ENCODE data around the gene COA8.
A peak's percentile ranks its signal among the peaks of the same experiment; 100 is the strongest.

The COA8 gene

GRCh38 chr14:103616635-103617300, 54.0 kb downstream of the COA8 start:
- DNase-seq, result no peak

- DNase-seq, result no peak
Observed at GRCh38 chr14:103619057-103619456, 56.3 kb downstream of the COA8 start.

GRCh38 chr14:103621860-103622259, 59.1 kb downstream of the COA8 start:
- DNase-seq, result no peak

GRCh38 chr14:103623308-103623707, 60.5 kb downstream of the COA8 start:
- DNase-seq, result no peak

GRCh38 chr14:103623883-103624482, 61.2 kb downstream of the COA8 start:
- no peak for DNase-seq

GRCh38 chr14:103624860-103625259, 62.1 kb downstream of the COA8 start:
- no peak for DNase-seq

GRCh38 chr14:103625356-103626095, 62.8 kb downstream of the COA8 start:
- no peak for DNase-seq

GRCh38 chr14:103626146-103626850, 63.5 kb downstream of the COA8 start:
- DNase-seq, result no peak

GRCh38 chr14:103627073-103628025, 64.6 kb downstream of the COA8 start:
- no peak for DNase-seq

GRCh38 chr14:103628221-103628683, 65.5 kb downstream of the COA8 start:
- DNase-seq, result peak in 31 of 56 donors; percentile 17 to 57 (median 40)

GRCh38 chr14:103628684-103629502, 66.1 kb downstream of the COA8 start, which contains the start of gene KLC1:
Gene KLC1, plus strand, starts transcription at chr14:103629211. Its CDS starts 25,354 bp downstream, at chr14:103654565.
- peak in 52 of 56 donors; percentile 32 to 90 (median 75) for DNase-seq

GRCh38 chr14:103629503-103630121, 66.9 kb downstream of the COA8 start:
- peak in 30 of 56 donors; percentile 12 to 71 (median 48) for DNase-seq

GRCh38 chr14:103630364-103631108, 67.8 kb downstream of the COA8 start:
- DNase-seq, result no peak

- no peak for DNase-seq
Observed at GRCh38 chr14:103633391-103633790, 70.6 kb downstream of the COA8 start.

GRCh38 chr14:103634156-103634555, 71.4 kb downstream of the COA8 start:
- no peak for DNase-seq

GRCh38 chr14:103638594-103638993, 75.8 kb downstream of the COA8 start:
- no peak for DNase-seq

Measured in amygdala (tissue), 56 donors.